ENCODE data around the gene HLA-DOA.

HLA-DOA gene

GRCh38 chr6:32968867-32969684, 40.3 kb downstream of the HLA-DOA start:
- DNase-seq (ENCODE audit: low read depth), result peak; percentile 79
- H3K4me3 ChIP-seq (ENCODE audit: low read length), result peak overlapping the region; percentile 97
- TF ChIP-seq CTCF (conservative IDR thresholded peaks at IDR 0.05; ENCODE audit: low read length), result peak; percentile 37

DNA sequence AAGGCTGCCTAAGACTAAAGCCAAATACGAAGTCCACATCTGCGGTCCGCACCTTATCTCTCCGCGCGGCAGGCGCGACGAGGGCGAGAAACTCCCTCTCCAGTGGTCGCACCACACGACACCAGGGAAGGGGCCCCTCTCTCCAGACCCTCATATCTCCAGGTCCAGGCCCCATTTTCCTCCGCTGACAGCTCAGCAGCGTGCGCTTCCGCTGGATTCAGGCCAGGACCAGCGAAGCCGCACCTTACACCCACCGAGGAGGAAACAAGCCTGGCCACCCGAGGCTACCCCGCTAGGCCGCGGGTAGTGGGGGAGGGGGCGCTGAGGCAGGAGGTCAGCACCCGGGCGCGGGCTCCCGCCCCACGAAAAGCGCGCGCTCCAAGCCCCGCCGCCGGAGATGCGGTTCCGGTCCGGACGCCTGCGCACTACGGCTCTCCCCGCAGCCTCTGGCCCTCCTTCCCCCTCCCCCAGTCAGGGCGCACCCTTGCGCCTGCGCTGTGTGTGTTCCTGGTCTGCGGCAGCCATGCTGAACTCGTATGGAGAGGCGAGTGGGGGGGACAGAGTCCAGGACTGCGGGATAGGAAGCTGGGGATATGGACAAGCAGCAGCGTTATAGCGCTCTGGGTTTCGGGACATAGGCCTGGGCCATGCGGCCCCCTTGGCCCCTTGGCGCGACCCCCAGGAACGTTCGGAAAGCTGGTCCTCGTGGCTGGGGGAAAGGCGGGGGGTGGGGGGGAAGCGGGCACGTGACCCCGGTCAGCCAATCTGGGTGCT, 41.1 kb downstream of the HLA-DOA start, which contains the start of gene BRD2:
Gene BRD2 (plus strand): TSS at position 502 of the 774 bp plus-strand sequence. CDS start 4,305 bp downstream, outside the sequence.
- peak within 1 kb of the TSS; percentile 97 for H3K4me3 ChIP-seq (ENCODE audit: low read length)
- no peak for TF ChIP-seq CTCF (conservative IDR thresholded peaks at IDR 0.05; ENCODE audit: low read length)
- peak; percentile 95 for DNase-seq (ENCODE audit: low read depth)

DNA sequence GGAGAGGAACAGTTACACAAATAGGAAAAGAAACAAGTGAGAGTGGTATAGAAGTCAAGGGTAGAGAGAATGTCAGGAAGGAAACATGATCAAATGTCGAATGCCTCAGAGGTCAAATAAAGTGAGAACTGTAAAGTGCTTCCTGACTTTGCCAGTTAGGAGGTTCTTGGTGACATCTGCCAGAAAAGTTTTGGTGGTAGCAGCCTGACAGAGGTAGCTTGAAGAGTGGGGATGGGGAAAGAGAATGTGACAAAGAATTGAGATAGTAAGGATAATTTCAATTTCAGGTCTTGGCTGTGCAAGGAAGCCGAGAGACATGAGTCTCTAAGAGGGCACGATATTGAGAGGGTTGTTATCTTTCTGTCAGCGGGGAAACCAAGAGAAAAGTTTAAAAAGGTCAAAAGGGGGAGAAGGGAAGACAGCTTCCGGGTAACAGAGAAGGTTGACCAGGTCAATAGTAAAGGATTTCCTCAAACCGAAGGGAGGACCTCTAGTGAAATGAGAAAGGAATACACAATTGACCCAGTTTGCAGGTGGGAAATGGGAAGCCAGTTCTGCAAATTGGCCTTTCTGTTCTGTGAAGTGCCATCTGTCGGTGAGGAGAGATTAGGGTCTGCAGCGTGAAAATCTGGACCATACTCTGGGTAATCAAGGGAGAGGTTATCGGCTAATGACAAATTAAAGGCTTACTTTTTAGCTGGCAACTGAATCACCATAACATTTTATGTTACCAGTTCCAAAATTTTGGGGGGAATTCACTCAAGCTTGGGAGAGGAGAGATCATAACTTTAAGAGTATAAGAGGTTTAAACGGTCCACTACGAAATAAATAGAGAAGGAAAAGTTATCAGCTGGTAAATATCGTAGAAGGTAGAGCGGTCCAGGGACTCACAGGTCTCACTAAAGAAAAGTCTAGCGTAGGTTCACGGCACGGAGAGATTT, 42.0 kb downstream of the HLA-DOA start:
- peak; percentile 44 for DNase-seq (ENCODE audit: low read depth)
- peak; percentile 63 for TF ChIP-seq CTCF (conservative IDR thresholded peaks at IDR 0.05; ENCODE audit: low read length)

GRCh38 chr6:32964776-32965175, 44.6 kb downstream of the HLA-DOA start:
- no peak for TF ChIP-seq CTCF (conservative IDR thresholded peaks at IDR 0.05; ENCODE audit: low read length)
- no peak for DNase-seq (ENCODE audit: low read depth)
- H3K4me3 ChIP-seq (ENCODE audit: low read length), result no peak overlapping the region

More for the DNA sequence above, 42.0 kb downstream of the HLA-DOA start:
- peak overlapping the region; percentile 97 for H3K4me3 ChIP-seq (ENCODE audit: low read length)

DNA sequence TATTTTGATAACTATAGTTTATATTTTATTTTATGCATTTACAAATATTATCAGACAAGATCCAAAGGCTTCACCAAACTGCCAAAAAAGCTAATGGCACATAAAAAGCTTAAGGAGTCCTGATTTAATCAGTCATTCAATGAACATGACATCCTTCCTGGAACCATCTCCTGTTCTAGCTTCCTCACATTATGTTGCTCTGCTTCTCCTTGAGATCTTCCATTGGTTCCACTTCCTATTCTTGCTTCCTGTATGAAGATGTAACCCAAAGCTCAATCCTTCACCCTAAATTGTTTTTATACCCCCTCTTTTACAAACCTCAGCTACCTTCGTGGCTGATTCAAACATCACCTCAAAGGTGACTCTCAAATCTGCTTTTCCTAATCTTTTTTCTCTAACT, 45.5 kb downstream of the HLA-DOA start:
- no peak for TF ChIP-seq CTCF (conservative IDR thresholded peaks at IDR 0.05; ENCODE audit: low read length)
- DNase-seq (ENCODE audit: low read depth), result no peak
- H3K4me3 ChIP-seq (ENCODE audit: low read length), result no peak overlapping the region

- no peak overlapping the region for H3K4me3 ChIP-seq (ENCODE audit: low read length)
- DNase-seq (ENCODE audit: low read depth), result no peak
- no peak for TF ChIP-seq CTCF (conservative IDR thresholded peaks at IDR 0.05; ENCODE audit: low read length)
Observed at GRCh38 chr6:32962213-32962826, 47.1 kb downstream of the HLA-DOA start.
